ENCODE results near the gene GAP43.

Gene GAP43

GRCh38 chr3:115627180-115628074 lies 4.1 kb downstream of the GAP43 start:
- DNase-seq (ENCODE audit: low read depth), result no peak

GRCh38 chr3:115628075-115628412 lies 4.7 kb downstream of the GAP43 start:
- DNase-seq (ENCODE audit: low read depth), result no peak

GRCh38 chr3:115630850-115631249 lies 7.5 kb downstream of the GAP43 start:
- DNase-seq (ENCODE audit: low read depth), result no peak

GRCh38 chr3:115632026-115632425 lies 8.7 kb downstream of the GAP43 start:
- no peak for DNase-seq (ENCODE audit: low read depth)

- DNase-seq (ENCODE audit: low read depth), result no peak
Measured at GRCh38 chr3:115633467-115633866, 10.2 kb downstream of the GAP43 start.

- DNase-seq (ENCODE audit: low read depth), result no peak
Measured at GRCh38 chr3:115634052-115634451, 10.7 kb downstream of the GAP43 start.

GRCh38 chr3:115635406-115635805 lies 12.1 kb downstream of the GAP43 start:
- DNase-seq (ENCODE audit: low read depth), result no peak

- no peak for DNase-seq (ENCODE audit: low read depth)
Measured at GRCh38 chr3:115638241-115638640, 14.9 kb downstream of the GAP43 start.

- DNase-seq (ENCODE audit: low read depth), result no peak
Measured at GRCh38 chr3:115638991-115639390, 15.7 kb downstream of the GAP43 start.

GRCh38 chr3:115644391-115644790 lies 21.1 kb downstream of the GAP43 start:
- no peak for DNase-seq (ENCODE audit: low read depth)

- no peak for DNase-seq (ENCODE audit: low read depth)
Measured at GRCh38 chr3:115646027-115646690, 22.8 kb downstream of the GAP43 start.

- DNase-seq (ENCODE audit: low read depth), result no peak
Measured at GRCh38 chr3:115648559-115648958, 25.2 kb downstream of the GAP43 start.

GRCh38 chr3:115651087-115651486 lies 27.8 kb downstream of the GAP43 start:
- DNase-seq (ENCODE audit: low read depth), result no peak

- no peak for DNase-seq (ENCODE audit: low read depth)
Measured at GRCh38 chr3:115651599-115651998, 28.3 kb downstream of the GAP43 start.

GRCh38 chr3:115652738-115653137 lies 29.4 kb downstream of the GAP43 start:
- no peak for DNase-seq (ENCODE audit: low read depth)

GRCh38 chr3:115655761-115656282 lies 32.5 kb downstream of the GAP43 start:
- no peak for DNase-seq (ENCODE audit: low read depth)

- no peak for DNase-seq (ENCODE audit: low read depth)
Measured at GRCh38 chr3:115657168-115657567, 33.9 kb downstream of the GAP43 start.

- no peak for DNase-seq (ENCODE audit: low read depth)
Measured at GRCh38 chr3:115658032-115658336, 34.7 kb downstream of the GAP43 start.

- peak; percentile 61 for DNase-seq (ENCODE audit: low read depth)
Measured at GRCh38 chr3:115658337-115659181, 35.2 kb downstream of the GAP43 start.

- DNase-seq (ENCODE audit: low read depth), result no peak
Measured at GRCh38 chr3:115659253-115660220, 36.2 kb downstream of the GAP43 start.

- DNase-seq (ENCODE audit: low read depth), result no peak
Measured at GRCh38 chr3:115660646-115661337, 37.5 kb downstream of the GAP43 start.
